Stimulated activated naive B cell treated with anti-CD40 and anti-IgM and Interleukin-4, amounts not matched to agents 10 μg/mL and 1 μg/mL and 100 μg/mL, for 72 hours (primary cell): Measurements from ENCODE around the gene GP5.

ENCODE experiments used
- ATAC-seq, 2 donors: fragments of 150-1000 bp; cut with Tn5 transposase; replicated peaks; 2 replicates each; pipeline ENCODE4 v1.10.0; 2021; ENCODE audit warnings: moderate library complexity in 1 of 2
- DNase-seq: peaks from one replicate; pipeline ENCODE4 v3.0.0; 2021
- H3K27ac Mint-ChIP-seq: one replicate; pipeline ENCODE4 v1.8.0; 2022; ENCODE audit warnings: mild to moderate bottlenecking, mixed read lengths
- H3K27me3 Mint-ChIP-seq, 2 donors: one replicate each; pipeline ENCODE4 v1.8.0; 2022; ENCODE audit warnings: mixed read lengths in 2 of 2
- H3K36me3 Mint-ChIP-seq, 2 donors: one replicate each; pipeline ENCODE4 v1.8.0; 2022; ENCODE audit warnings: mixed read lengths in 2 of 2, mild to moderate bottlenecking in 1 of 2
- H3K4me1 Mint-ChIP-seq, 2 donors: one replicate each; pipeline ENCODE4 v1.8.0; 2022; ENCODE audit warnings: mixed read lengths in 2 of 2, mild to moderate bottlenecking in 1 of 2
- H3K4me3 Mint-ChIP-seq, 2 donors: one replicate each; pipeline ENCODE4 v1.8.0; 2022; ENCODE audit warnings: mild to moderate bottlenecking in 2 of 2, mixed read lengths in 2 of 2, moderate library complexity in 1 of 2
- H3K9me3 Mint-ChIP-seq, 2 donors: one replicate each; pipeline ENCODE4 v1.8.0; 2022; ENCODE audit warnings: mixed read lengths in 2 of 2, mild to moderate bottlenecking in 1 of 2

Gene GP5

DNA sequence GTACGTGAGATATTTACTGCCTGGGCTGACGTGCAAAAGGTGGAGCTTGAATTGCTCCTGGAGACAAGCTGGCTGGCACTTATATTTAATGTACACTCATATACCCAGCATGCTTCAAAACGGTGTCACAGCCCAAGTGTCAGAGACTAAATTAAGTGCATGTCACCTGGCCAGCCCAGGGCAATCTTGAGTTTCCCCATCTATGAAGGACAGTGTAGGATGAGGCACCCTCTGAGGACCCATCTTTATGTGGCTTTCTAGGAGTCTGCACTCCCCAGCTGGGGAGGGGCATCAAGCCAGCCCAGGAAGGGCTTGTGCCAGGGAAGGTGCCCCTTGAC is 34.8 kb downstream of the GP5 start:
- ATAC-seq: no peak
- Mint-ChIP-seq H3K9me3 (no peaks in the 10 kb centered on the region), H3K27me3 (peaks cover 47 to 63% of the 10 kb centered on the region in 2 donors), H3K36me3 (no peaks in the 10 kb centered on the region), H3K27ac (no peak overlapping the region), H3K4me3 (no peak overlapping the region), H3K4me1 (peaks cover 0 to 4% of the 10 kb centered on the region in 2 donors)
- DNase-seq: no peak

DNA sequence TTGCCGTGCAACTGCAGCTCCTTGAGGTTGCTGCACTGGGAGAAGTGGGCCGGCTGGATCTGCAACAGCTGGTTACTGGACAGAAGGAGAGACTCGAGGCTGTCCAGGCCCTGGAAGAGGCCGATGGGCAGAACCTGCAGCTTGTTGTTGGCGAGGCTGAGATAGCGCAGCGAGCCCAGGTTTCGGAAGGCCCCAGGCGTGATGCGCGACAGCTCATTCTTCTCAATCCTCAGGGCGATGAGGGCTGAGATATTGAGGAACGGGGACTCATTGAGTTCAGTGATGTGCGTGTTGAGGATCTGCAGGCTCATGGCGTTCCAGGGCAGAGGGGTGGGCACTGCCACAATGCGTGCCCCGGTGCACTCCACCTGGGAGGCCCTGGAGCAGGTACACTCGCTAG is 38.5 kb downstream of the GP5 start:
- H3K4me3 Mint-ChIP-seq: no peak overlapping the region
- no peaks in the 10 kb centered on the region for H3K9me3 Mint-ChIP-seq
- no peak overlapping the region for H3K27ac Mint-ChIP-seq
- ATAC-seq (no peak), DNase-seq (no peak)
- H3K36me3 Mint-ChIP-seq: no peaks in the 10 kb centered on the region
- no peaks in the 10 kb centered on the region for H3K4me1 Mint-ChIP-seq
- peaks cover 35 to 46% of the 10 kb centered on the region in 2 donors for H3K27me3 Mint-ChIP-seq

DNA sequence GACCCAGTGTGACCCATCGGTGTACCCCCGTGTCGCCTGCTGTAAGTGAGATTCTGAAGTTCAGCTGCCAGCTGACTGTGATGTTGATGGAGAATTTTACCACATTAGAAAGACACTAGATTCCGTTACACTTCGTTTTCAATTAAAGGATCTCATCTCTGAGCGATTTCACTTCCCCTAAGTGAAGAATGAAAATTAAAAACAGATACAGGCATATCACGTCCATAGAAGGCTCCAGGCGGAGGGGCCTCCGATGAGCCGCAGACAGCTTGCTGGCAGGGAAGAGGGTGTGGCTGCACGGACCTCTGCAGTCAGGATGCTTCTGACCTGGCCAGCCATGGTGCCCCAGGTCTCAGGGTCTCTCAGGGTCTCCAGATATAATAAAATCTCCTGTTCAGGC is 41.4 kb downstream of the GP5 start:
- peaks cover 27 to 30% of the 10 kb centered on the region in 2 donors for H3K27me3 Mint-ChIP-seq
- no peak overlapping the region for H3K27ac Mint-ChIP-seq
- DNase-seq (no peak), ATAC-seq (no peak)
- H3K4me1 Mint-ChIP-seq: no peaks in the 10 kb centered on the region
- H3K9me3 Mint-ChIP-seq: no peaks in the 10 kb centered on the region
- H3K36me3 Mint-ChIP-seq: no peaks in the 10 kb centered on the region
- no peak overlapping the region for H3K4me3 Mint-ChIP-seq

DNA sequence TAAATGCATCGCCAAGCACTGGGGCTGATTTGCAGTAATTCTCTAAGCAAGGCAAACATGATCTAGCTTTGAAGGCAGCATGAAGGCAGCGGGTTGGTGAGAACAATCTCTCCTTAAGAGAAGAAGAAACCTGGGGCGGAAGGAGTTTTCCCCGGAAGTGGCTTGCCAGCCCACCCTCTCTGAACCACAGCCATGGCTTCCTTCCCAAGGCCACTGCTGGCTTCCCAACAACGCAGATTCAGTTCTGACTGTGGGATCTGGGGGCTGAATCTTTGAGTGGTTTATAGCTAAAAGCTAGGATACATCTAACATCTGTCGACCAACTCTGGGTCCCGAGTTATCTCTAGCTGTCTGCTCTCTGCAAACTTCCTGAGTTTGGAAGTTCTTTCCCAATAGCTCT is 43.7 kb downstream of the GP5 start:
- Mint-ChIP-seq H3K4me1 (no peaks in the 10 kb centered on the region), H3K36me3 (no peaks in the 10 kb centered on the region), H3K27ac (no peak overlapping the region), H3K9me3 (no peaks in the 10 kb centered on the region), H3K4me3 (no peak overlapping the region), H3K27me3 (peaks cover 12 to 18% of the 10 kb centered on the region in 2 donors)
- DNase-seq: no peak
- no peak for ATAC-seq

DNA sequence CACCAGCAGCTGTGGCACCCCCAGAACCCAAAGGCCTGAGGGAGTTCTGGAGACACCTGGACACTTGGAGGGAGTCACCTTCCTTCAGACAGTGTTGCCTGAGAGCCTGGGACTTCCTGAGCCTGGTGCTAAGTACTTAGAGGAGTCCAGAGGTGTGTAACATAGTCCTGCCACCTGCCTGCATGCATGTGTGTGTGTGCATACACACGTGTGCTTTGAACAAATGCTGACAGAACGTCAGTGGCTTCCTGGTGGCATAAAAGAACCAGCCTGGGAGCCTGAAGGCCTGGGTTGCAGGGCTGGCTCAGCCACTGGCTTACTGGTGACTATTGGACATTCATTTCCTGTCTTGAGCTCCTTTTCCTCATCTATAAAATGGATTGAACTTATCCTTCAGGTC is 44.8 kb downstream of the GP5 start:
- Mint-ChIP-seq H3K36me3 (no peaks in the 10 kb centered on the region), H3K4me3 (no peak overlapping the region), H3K27ac (no peak overlapping the region), H3K9me3 (no peaks in the 10 kb centered on the region), H3K4me1 (no peaks in the 10 kb centered on the region), H3K27me3 (peaks cover 8 to 12% of the 10 kb centered on the region in 2 donors)
- ATAC-seq (peak in 1 of 2 donors; percentile 21), DNase-seq (no peak)

DNA sequence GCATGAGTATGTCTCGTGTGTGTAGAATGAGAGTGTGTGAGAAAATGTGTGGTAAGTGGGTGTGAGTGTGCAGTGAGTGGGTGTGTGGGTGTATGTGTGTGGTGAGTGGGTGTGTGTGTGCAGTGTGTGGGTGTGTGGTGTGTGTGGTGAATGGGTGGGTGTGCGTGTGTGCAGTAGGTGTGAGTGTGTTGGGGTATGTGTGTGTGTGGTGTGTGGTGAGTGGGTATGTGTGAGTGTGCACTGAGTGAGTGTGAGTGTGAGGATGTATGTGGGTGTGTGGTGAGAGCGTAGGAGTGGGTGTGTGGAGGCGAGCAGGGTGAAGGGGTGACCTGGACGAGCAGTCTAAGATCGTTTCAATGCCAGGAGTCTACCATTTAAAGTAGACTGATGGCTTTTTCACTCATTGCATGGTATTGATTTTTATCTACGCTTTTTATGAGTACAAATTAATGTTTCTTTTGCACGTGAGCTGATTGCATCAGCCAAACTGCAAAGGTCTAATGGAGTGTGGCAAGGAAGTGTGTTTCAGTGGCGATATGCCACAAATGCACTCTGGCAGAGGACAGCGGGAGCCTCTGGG is 46.3 kb downstream of the GP5 start:
- no peaks in the 10 kb centered on the region for H3K4me1 Mint-ChIP-seq
- ATAC-seq: no peak
- H3K4me3 Mint-ChIP-seq: no peak overlapping the region
- no peak overlapping the region for H3K27ac Mint-ChIP-seq
- H3K36me3 Mint-ChIP-seq: no peaks in the 10 kb centered on the region
- H3K9me3 Mint-ChIP-seq: no peaks in the 10 kb centered on the region
- DNase-seq: no peak
- H3K27me3 Mint-ChIP-seq: peaks cover 0 to 11% of the 10 kb centered on the region in 2 donors

DNA sequence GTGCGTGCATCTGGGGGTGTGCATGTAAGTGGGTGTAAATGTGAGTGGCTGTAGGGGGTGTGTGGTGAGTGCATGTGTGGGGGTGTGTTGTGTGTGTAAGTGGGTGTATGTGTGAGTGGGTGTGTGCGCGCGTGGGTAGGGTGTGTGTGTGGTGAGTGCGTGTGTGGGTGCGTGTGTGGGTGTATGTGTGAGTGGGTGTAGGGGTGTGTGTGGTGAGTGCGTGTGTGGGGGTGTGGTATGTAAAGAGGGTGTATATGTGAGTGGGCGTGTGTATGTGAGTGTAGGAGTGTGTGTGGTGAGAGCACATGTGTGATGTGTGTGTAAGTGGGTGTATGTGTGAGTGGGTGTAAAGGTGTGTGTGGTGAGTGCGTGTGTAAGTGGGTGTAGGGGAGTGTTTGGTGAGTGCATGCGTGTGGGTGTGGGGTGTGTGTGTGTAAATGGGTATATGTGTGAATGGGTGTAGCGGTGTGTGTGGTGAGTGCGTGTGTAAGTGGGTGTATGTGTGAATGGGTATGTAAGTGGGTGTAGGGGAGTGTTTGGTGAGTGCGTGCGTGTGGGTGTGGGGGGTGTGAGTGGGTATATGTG is 47.0 kb downstream of the GP5 start:
- H3K9me3 Mint-ChIP-seq: no peaks in the 10 kb centered on the region
- ATAC-seq: no peak
- H3K27me3 Mint-ChIP-seq: peaks cover 0 to 11% of the 10 kb centered on the region in 2 donors
- no peak for DNase-seq
- H3K27ac Mint-ChIP-seq: no peak overlapping the region
- no peak overlapping the region for H3K4me3 Mint-ChIP-seq
- no peaks in the 10 kb centered on the region for H3K4me1 Mint-ChIP-seq
- no peaks in the 10 kb centered on the region for H3K36me3 Mint-ChIP-seq

DNA sequence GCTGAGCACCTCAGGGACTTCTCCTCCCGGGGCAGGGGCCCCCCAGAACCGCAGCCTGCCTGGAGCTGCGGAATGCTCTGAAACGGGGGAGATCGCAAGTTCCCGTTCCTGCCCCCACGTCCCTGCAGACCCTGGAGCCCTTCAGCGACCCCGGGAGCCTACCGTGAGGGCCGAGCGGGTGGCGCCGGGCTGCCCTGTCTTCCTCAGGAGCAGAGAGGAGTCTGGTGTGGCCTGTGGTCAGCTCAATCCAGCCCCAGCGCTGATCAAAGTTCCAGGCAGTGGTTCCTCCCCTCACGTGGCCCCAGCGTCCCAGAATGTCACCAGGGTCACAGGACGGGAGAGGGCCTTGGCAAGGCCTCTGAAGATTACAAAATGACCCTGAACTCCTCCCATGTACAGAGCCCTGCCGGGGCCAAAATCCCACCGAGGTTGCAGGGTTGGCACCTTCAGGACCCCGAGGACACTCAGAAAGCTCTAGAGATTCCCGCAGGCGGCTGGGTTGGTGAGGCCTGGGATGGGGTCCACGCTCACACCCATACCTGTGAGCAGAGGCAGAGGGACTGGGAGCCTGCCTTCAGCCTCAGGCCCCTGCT is 47.9 kb downstream of the GP5 start, which contains the start of gene CPN2:
Gene CPN2 (minus strand): TSS at position 249 of the 593 bp plus-strand sequence. CDS start 8,626 bp downstream, outside the sequence.
- no peaks in the 10 kb centered on the region for H3K9me3 Mint-ChIP-seq
- H3K4me3 Mint-ChIP-seq: no peak within 1 kb of the TSS
- no peaks in the 10 kb centered on the region for H3K36me3 Mint-ChIP-seq
- peaks cover 0 to 14% of the 10 kb centered on the region in 2 donors for H3K27me3 Mint-ChIP-seq
- DNase-seq (no peak), ATAC-seq (no peak)
- peak within 1 kb of the TSS; percentile 32 for H3K27ac Mint-ChIP-seq
- H3K4me1 Mint-ChIP-seq: no peaks in the 10 kb centered on the region

DNA sequence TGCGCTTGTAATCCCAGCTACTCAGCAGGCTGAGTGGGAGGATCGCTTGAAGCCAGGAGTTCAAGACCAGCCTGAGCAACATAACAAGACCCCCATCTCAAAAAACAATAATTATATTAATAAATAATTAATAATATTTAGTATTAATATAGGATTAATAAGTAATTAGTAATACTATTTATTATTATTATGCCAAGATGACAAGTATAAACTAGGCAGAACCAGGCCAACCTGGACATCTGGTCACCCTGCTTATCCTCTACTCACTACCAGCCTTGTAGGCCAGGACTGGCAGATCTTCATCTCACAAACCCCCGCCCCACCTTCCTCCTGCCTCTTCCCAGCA is 48.4 kb downstream of the GP5 start:
- H3K4me1 Mint-ChIP-seq: no peaks in the 10 kb centered on the region
- H3K9me3 Mint-ChIP-seq: no peaks in the 10 kb centered on the region
- no peak for DNase-seq
- H3K27me3 Mint-ChIP-seq: peaks cover 1 to 17% of the 10 kb centered on the region in 2 donors
- no peak overlapping the region for H3K4me3 Mint-ChIP-seq
- H3K27ac Mint-ChIP-seq: no peak overlapping the region
- H3K36me3 Mint-ChIP-seq: no peaks in the 10 kb centered on the region
- no peak for ATAC-seq

DNA sequence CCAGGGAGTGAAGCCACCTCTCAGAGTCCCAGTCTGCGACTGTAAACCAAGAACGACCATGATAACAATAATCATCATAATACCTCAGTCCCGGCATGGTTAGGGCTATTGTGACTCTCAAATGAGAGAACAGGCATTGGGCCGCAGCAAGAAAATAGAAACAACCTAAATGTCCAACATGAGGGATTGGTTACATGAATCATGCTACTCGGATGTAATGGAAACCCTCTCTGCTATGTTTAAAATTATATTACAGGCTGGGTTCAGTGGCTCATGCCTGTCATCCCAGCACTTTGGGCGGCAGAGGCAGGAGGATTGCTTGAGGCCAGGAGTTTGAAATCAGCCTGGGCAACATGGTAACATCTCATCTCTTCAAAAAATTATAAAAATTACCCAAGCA is 50.7 kb downstream of the GP5 start:
- no peak for ATAC-seq
- no peaks in the 10 kb centered on the region for H3K36me3 Mint-ChIP-seq

DNA sequence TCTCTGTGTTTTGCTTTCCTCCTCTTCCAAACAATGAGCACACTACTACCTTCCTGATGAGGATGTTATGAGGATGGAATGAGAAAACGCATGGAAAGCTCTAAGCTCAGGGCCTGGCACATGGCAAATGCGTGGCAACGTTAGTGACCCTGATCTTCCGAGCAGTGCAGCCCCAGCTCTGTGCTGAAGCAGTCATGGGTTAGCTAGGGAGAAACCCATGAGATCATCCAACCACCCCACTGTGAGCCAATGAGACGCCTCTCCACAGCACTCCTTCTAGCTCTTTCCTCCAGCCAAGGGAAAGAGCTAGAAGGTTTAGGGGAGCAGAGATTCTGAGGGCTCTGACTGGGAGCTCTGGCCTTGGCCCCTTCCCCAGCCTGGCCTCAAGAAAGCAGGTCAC is 52.4 kb downstream of the GP5 start:
- DNase-seq (no peak), ATAC-seq (peak in 1 of 2 donors; percentile 31)
- no peak overlapping the region for H3K27ac Mint-ChIP-seq
- H3K9me3 Mint-ChIP-seq: no peaks in the 10 kb centered on the region
- H3K36me3 Mint-ChIP-seq: no peaks in the 10 kb centered on the region
- H3K4me3 Mint-ChIP-seq: no peak overlapping the region
- peaks cover 0 to 5% of the 10 kb centered on the region in 2 donors for H3K4me1 Mint-ChIP-seq
- peaks cover 20 to 39% of the 10 kb centered on the region in 2 donors for H3K27me3 Mint-ChIP-seq

More for the DNA sequence above, 50.7 kb downstream of the GP5 start:
- no peak for DNase-seq
- peaks cover 9 to 26% of the 10 kb centered on the region in 2 donors for H3K27me3 Mint-ChIP-seq
- H3K27ac Mint-ChIP-seq: no peak overlapping the region
- no peak overlapping the region for H3K4me3 Mint-ChIP-seq
- no peaks in the 10 kb centered on the region for H3K4me1 Mint-ChIP-seq
- H3K9me3 Mint-ChIP-seq: no peaks in the 10 kb centered on the region

DNA sequence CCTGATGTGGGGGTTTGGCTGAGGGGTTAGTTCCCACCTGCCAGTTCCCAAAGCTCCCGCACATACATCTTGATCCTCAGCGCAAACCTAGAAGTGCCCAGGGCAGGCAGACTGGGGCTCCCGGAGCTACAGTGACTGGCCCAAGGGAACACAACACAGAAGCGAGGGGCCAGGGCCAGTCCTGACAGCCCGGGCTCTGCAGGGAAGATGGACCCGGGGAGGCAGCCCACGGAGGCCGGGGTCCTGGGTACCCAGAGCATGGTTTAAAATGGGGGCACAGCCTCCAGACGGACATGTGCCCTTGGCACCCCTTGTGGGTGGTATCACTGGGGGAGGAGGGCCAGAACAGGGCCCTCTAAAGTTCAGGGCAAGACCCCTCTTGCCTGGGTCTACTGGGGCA is 53.0 kb downstream of the GP5 start:
- no peaks in the 10 kb centered on the region for H3K36me3 Mint-ChIP-seq
- H3K27ac Mint-ChIP-seq: no peak overlapping the region
- H3K27me3 Mint-ChIP-seq: peaks cover 25 to 44% of the 10 kb centered on the region in 2 donors
- no peaks in the 10 kb centered on the region for H3K9me3 Mint-ChIP-seq
- ATAC-seq (no peak), DNase-seq (no peak)
- H3K4me1 Mint-ChIP-seq: peaks cover 0 to 5% of the 10 kb centered on the region in 2 donors
- no peak overlapping the region for H3K4me3 Mint-ChIP-seq
